Vagina (tissue), 2 donors: ENCODE results near the gene UBE2U. TPM values are rescaled to one million over a fixed set of nuclear protein-coding genes. Genes with fewer than 3 reads are reported as not detected.

Experiments
- DNase-seq, 2 donors: peaks; one replicate each; pipeline ENCODE4 v3.0.0-alpha.2; 2017; ENCODE audit errors: extremely low spot score in 2 of 2
- H3K27ac ChIP-seq: fragments of 200-600 bp; sonication (generic); one replicate; pipeline ENCODE4 v1.5.1; 2019
- H3K27me3 ChIP-seq: fragments of 200-600 bp; sonication (generic); one replicate; pipeline ENCODE4 v1.5.1; 2019
- H3K36me3 ChIP-seq, 2 donors: fragments of 200-600 bp; sonication (generic); one replicate each; pipeline ENCODE4 v1.5.1; 2017 to 2019
- H3K4me1 ChIP-seq: fragments of 200-600 bp; sonication (generic); one replicate; pipeline ENCODE4 v1.5.1; 2019
- H3K4me3 ChIP-seq, 2 donors: fragments of 200-600 bp; sonication (generic); 1 replicate in 1 of 2; 2 replicates in 1 of 2; pipeline ENCODE4 v1.5.1; 2016 to 2019
- H3K9me3 ChIP-seq: fragments of 200-600 bp; sonication (generic); one replicate; pipeline ENCODE4 v1.5.1; 2019
- CTCF ChIP-seq, 3 experiments: fragments of 450-650 bp in 2 of 3; fragments of 200-600 bp in 1 of 3; sonication (generic) in 1 of 3; IDR thresholded peaks; one replicate each; pipeline ENCODE4 v1.5.1; 2017 to 2019; ENCODE audit warnings: antibody characterized with exemption in 3 of 3, mild to moderate bottlenecking in 2 of 3, moderate library complexity in 2 of 3
- POLR2A ChIP-seq, 2 donors: fragments of 450-650 bp; IDR thresholded peaks; one replicate each; pipeline ENCODE4 v1.6.1; 2017; ENCODE audit warnings: antibody characterized with exemption in 2 of 2, mild to moderate bottlenecking in 2 of 2, moderate library complexity in 2 of 2
- POLR2AphosphoS5 ChIP-seq, 2 donors: sonication (generic); formaldehyde crosslinking; IDR thresholded peaks; one replicate each; pipeline ENCODE4 v1.9.0; 2017; ENCODE audit warnings: antibody characterized with exemption in 2 of 2, mild to moderate bottlenecking in 2 of 2, low read depth in 1 of 2; ENCODE audit not compliant: insufficient read depth in 1 of 2
- intact Hi-C: fragments of 100-400 bp; cut with DNase I; formaldehyde crosslinking; loops from one replicate; pipeline ENCODE4 v1.15.1; 2023
- total RNA-seq: library from RNA; depleted of rRNA; stranded (reverse); fragments of >200 nt; gene quantifications from one replicate; pipeline ENCODE4 v1.2.3, GENCODE V29; 2016

UBE2U gene
- total RNA-seq, 1 donor from 2014 or later: not detected

GRCh38 chr1:64265141-64265540 lies 61.7 kb downstream of the UBE2U start:
- H3K9me3 ChIP-seq: no peaks in the 10 kb centered on the region
- no peak for DNase-seq
- H3K27me3 ChIP-seq: no peaks in the 10 kb centered on the region
- H3K4me3 ChIP-seq: no peak overlapping the region
- no peaks in the 10 kb centered on the region for H3K36me3 ChIP-seq
- H3K4me1 ChIP-seq: peaks cover 17% of the 10 kb centered on the region
- intact Hi-C loops: loop anchor here (10.0 kb wide), 2 partner anchors 410 to 550 kb away; no protein-coding TSS in a partner anchor
- TF ChIP-seq POLR2AphosphoS5 (IDR thresholded peaks at IDR 0.05; ENCODE audit: insufficient read depth in 1 of 2, low read depth in 1 of 2) (no peak), CTCF (IDR thresholded peaks at IDR 0.05) (no peak), POLR2A (IDR thresholded peaks at IDR 0.05) (no peak)
- no peak overlapping the region for H3K27ac ChIP-seq

DNA sequence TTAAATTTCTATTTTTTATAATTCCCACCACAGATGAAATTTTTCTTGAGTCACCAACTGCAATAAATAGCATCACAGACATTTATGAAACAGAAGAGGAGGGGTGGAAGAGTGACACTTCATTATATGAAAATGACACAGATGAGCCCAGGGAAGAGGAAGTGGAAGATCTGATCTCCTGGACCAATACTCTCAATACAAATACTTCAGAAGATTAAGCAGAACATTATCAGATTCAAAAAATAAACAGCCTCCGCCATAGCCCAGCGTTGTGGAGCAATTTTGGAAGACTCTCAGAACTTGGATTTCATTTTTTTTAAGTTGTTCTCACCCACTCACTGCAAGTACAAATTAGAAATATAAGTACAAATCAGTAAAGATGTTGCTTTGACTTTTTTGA lies 63.6 kb downstream of the UBE2U start:
- no peaks in the 10 kb centered on the region for H3K27me3 ChIP-seq
- peaks cover 17% of the 10 kb centered on the region for H3K4me1 ChIP-seq
- intact Hi-C loops: loop anchor here (10.0 kb wide), 2 partner anchors 408 to 548 kb away; no protein-coding TSS in a partner anchor
- no peaks in the 10 kb centered on the region for H3K9me3 ChIP-seq
- no peaks in the 10 kb centered on the region for H3K36me3 ChIP-seq
- TF ChIP-seq POLR2A (IDR thresholded peaks at IDR 0.05): no peak
- TF ChIP-seq POLR2AphosphoS5 (IDR thresholded peaks at IDR 0.05; ENCODE audit: insufficient read depth in 1 of 2, low read depth in 1 of 2): no peak
- no peak for TF ChIP-seq CTCF (IDR thresholded peaks at IDR 0.05)
- no peak overlapping the region for H3K4me3 ChIP-seq
- H3K27ac ChIP-seq: no peak overlapping the region
- DNase-seq: no peak

GRCh38 chr1:64268653-64269557 lies 65.5 kb downstream of the UBE2U start:
- Histone ChIP-seq H3K27ac (peak overlapping the region; percentile 48), H3K36me3 (no peaks in the 10 kb centered on the region), H3K4me1 (peaks cover 13% of the 10 kb centered on the region), H3K9me3 (no peaks in the 10 kb centered on the region), H3K27me3 (no peaks in the 10 kb centered on the region), H3K4me3 (no peak overlapping the region)
- no peak for TF ChIP-seq POLR2A (IDR thresholded peaks at IDR 0.05)
- peak; percentile 36 to 90 (median 85) for TF ChIP-seq CTCF (IDR thresholded peaks at IDR 0.05)
- intact Hi-C loops: loop anchor here (10.0 kb wide), 2 partner anchors 406 to 546 kb away; no protein-coding TSS in a partner anchor
- DNase-seq: no peak

GRCh38 chr1:64269558-64269884 lies 66.1 kb downstream of the UBE2U start:
- Histone ChIP-seq H3K36me3 (no peaks in the 10 kb centered on the region), H3K9me3 (no peaks in the 10 kb centered on the region), H3K27ac (peak overlapping the region; percentile 48), H3K4me3 (no peak overlapping the region), H3K4me1 (peaks cover 10% of the 10 kb centered on the region), H3K27me3 (no peaks in the 10 kb centered on the region)
- no peak for DNase-seq
- no peak for TF ChIP-seq POLR2AphosphoS5 (IDR thresholded peaks at IDR 0.05; ENCODE audit: insufficient read depth in 1 of 2, low read depth in 1 of 2)
- no peak for TF ChIP-seq POLR2A (IDR thresholded peaks at IDR 0.05)
- TF ChIP-seq CTCF (IDR thresholded peaks at IDR 0.05): no peak
- intact Hi-C loops: loop anchor here (10.0 kb wide), 2 partner anchors 405 to 545 kb away; no protein-coding TSS in a partner anchor

DNA sequence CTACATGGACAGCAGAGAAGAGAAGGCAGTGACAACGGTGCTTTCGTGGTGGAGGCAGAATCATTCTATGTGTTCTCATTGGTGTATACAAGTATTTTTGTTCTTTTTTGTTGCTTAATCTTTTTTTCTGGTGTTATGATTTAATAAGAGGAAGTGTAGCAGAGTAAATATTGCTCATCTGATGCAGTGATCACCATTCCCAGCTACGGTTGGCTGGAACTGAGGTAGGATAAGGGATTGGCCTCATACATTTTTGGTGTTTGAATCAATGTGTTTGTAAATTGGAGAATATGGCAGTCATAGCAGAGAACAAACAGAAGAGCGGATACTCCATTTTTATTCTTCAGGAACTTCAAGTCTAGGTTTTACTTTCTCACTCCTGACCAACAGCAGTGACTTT lies 76.6 kb downstream of the UBE2U start:
- Histone ChIP-seq H3K9me3 (no peaks in the 10 kb centered on the region), H3K27ac (no peak overlapping the region), H3K4me1 (peaks cover 8% of the 10 kb centered on the region), H3K27me3 (no peaks in the 10 kb centered on the region), H3K36me3 (no peaks in the 10 kb centered on the region), H3K4me3 (no peak overlapping the region)
- intact Hi-C loops: no loop called here
- no peak for DNase-seq
- TF ChIP-seq POLR2A (IDR thresholded peaks at IDR 0.05) (no peak), POLR2AphosphoS5 (IDR thresholded peaks at IDR 0.05; ENCODE audit: insufficient read depth in 1 of 2, low read depth in 1 of 2) (no peak), CTCF (IDR thresholded peaks at IDR 0.05) (no peak)
